ENCODE data around the gene CACNA1C.

DNA sequence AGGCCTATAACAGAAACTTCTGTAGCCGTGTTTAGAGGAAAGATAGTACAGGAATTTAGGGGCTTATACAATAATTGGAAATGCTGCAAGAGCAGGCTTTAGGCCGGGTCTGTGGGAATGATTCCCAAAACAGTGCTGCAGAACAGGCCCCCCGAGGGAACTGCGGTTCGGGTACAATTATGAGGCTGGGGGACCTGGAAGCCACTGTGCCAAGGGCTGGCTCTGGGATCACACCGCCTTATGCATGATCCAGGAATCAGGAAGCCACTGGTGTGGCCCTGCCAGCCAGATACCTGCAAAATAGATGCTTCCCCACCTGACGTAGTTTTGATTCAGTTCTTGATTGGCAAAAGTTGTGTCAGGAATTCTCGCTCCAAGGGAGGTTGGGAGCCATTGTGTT is 55.4 kb downstream of the CACNA1C start:
- TF ChIP-seq POLR2AphosphoS5 (IDR thresholded peaks at IDR 0.05) = no peak
- TF ChIP-seq, protein P1, sequence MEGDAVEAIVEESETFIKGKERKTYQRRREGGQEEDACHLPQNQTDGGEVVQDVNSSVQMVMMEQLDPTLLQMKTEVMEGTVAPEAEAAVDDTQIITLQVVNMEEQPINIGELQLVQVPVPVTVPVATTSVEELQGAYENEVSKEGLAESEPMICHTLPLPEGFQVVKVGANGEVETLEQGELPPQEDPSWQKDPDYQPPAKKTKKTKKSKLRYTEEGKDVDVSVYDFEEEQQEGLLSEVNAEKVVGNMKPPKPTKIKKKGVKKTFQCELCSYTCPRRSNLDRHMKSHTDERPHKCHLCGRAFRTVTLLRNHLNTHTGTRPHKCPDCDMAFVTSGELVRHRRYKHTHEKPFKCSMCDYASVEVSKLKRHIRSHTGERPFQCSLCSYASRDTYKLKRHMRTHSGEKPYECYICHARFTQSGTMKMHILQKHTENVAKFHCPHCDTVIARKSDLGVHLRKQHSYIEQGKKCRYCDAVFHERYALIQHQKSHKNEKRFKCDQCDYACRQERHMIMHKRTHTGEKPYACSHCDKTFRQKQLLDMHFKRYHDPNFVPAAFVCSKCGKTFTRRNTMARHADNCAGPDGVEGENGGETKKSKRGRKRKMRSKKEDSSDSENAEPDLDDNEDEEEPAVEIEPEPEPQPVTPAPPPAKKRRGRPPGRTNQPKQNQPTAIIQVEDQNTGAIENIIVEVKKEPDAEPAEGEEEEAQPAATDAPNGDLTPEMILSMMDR (IDR thresholded peaks at IDR 0.05) = no peak
- TF ChIP-seq EP300 (IDR thresholded peaks at IDR 0.05) = no peak
